ENCODE measurements around the gene OSBPL8.
A peak's percentile ranks its signal among the peaks of the same experiment; 100 is the strongest.
"Not testable (repeated sequence)": the region's sequence is repeated elsewhere in the genome, so short reads cannot be mapped to it uniquely, and the experiment has no call there.

The OSBPL8 gene

GRCh38 chr12:76346236-76346635, 213.3 kb downstream of the OSBPL8 start:
- DNase-seq, result no peak

- DNase-seq, result no peak
These were observed 214.0 kb downstream of the OSBPL8 start for GRCh38 chr12:76345569-76345968.

DNA sequence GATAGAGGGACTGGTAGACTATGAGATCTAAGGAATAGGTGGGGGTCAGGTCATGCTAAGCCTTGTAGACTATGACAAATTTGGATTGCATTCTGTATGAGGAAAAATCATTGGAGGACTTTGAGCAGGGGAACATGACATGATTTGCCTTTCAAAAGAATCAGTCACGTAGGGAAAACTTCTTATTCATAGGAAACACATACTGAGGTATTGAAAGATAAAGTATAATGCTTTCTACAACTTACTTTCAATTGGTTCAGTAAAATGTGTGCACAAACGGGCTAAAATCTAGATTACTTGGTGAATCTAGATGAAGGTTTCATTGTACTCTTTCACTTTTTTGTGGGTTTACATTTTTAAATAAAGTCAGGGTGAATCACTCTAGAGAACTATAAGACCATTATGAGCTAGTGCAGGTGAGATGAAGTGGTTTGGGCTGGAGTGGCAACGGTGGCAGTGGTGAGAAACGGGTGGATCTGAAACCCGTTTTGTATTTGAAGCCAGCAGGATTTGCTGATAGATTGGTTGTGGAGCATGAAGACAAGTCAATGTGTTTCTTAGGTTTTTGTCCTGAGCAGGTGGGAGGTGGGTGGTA, 218.0 kb downstream of the OSBPL8 start:
- DNase-seq, result no peak

DNA sequence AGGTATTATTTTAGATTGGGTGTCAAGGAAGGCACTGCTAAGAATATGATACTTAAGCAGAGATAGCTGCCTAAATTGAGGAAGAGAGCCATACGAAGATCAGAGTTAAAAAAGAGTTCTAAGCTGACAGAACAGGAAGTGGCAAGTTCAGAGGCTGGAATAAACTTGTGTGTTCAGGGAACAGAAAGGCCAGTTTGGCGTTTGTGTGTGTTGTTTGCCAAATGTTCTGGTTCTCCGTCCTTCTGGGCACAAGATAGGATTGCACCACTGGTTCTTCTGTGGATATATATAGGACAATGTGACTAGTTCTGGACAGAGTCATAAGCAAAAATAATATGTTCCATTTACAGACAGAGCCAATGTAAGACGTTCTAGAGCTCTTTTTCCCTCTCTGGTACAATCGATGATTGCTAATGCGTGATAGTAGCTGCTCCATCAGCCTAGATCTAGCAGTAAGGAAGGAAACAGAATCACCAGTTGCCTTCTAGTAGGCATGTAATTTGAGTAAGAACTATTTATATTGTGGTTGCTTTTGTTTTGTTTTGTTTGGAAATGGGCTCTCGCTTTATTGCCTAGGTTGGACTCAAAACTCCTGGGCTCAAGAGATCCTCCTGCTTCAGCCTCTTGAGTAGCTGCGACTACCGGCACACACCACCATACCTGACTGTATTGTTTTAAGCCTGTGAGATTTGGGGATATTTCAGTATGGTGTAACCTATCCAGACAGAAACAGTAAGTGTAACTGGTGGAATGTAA, 218.7 kb downstream of the OSBPL8 start:
- DNase-seq, result no peak

- DNase-seq, result peak in 1 of 2 experiments; percentile 59
These were observed 222.0 kb downstream of the OSBPL8 start for GRCh38 chr12:76337583-76337982.

- DNase-seq, result no peak
These were observed 227.0 kb downstream of the OSBPL8 start for GRCh38 chr12:76332606-76333005.

GRCh38 chr12:76329606-76330005, 230.0 kb downstream of the OSBPL8 start:
- DNase-seq, result no peak

DNA sequence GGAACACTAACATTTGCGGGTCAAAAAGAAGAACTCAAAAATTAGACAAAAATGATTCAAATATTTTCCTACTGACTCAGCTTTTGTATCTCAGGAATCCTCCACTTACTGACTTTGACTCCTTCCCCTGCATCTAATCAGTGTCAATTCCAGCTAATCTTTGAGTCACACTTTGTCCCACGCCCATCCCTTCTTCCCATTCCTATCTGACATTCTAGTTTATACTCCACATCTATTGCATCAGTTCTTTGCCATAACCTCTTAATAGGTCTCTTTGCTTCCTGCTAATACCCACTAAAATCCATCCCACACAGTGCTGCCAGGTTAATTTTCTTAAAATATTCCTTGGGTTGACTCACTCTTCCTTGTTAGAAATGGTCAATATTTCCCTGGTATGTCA, 230.4 kb downstream of the OSBPL8 start:
- DNase-seq, result peak; percentile 36 to 93

DNA sequence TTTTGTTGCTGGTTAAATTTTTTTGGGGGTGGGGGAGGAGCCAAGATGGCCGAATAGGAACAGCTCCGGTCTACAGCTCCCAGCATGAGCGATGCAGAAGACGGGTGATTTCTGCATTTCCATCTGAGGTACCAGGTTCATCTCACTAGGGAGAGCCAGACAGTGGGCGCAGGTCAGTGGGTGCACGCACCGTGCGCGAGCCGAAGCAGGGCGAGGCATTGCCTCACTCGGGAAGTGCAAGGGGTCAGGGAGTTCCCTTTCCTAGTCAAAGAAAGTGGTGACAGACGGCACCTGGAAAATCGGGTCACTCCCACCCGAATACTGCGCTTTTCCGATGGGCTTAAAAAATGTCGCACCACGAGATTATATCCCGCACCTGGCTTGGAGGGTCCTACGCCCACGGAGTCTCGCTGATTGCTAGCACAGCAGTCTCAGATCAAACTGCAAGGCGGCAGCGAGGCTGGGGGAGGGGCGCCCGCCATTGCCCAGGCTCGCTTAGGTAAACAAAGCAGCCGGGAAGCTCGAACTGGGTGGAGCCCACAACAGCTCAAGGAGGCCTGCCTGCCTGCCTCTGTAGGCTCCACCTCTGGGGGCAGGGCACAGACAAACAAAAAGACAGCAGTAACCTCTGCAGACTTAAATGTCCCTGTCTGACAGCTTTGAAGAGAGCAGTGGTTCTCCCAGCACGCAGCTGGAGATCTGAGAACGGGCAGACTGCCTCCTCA, 239.8 kb downstream of the OSBPL8 start:
- DNase-seq, result not testable (repeated sequence)

DNA sequence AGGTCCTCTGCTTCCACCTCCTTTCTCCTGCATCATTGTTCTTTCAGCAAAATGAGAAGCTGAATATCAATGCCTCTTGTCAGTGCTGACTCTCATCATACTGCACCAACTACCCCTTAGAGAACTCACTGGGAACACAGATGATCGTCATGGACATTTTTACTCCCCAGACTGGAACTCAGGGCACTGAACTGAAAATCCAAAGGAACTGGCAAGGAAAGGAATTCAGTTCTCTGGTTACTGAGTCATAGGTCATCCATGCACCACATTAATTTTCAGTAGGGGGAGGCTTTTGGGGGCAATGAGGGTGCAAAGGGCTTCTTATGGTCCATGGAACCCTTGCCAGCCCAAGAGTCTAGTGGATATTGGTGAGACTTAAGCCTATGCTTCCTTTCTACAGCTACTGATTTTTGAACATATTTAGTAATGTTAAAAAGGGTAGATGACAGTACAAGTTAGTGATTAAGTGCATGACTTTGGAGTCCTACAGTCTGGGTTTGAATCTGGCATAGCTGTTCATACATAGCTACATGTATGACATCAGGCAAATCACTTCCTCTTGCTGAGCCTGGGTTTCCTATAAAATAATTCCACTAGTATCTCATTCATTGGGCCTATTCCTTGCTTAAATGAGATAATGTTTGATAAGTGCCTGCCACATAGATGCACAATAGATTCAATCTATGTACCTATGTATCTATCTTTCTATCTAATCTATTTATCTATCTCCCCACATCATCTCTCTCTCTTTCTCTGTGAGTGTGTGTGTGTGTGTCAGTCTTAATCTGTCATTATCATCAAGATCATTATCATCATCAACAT, 240.6 kb downstream of the OSBPL8 start:
- no peak for DNase-seq

- no peak for DNase-seq
These were observed 241.6 kb downstream of the OSBPL8 start for GRCh38 chr12:76317976-76318375.

DNA sequence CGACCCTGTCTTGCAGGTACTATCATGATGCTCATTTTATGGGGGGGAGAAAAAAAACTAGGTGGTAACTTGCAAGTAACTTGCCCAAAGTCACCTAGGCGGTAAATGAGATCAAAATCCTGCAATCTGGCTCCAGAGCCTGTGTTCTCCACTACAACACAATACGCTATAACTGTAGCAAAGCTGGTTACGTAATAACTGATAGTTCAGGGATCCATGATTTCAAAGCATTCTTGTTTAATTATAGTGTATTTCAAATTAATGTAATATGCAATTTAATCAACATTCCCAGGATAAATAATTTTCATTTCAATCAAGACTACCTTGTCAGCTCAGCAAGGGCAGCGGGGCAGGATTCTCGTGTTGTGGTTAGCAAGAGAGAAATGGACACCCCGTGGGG, 243.1 kb downstream of the OSBPL8 start:
- DNase-seq, result no peak

GRCh38 chr12:76313299-76313698, 246.3 kb downstream of the OSBPL8 start:
- no peak for DNase-seq

- no peak for DNase-seq
These were observed 247.3 kb downstream of the OSBPL8 start for GRCh38 chr12:76312315-76312714.

DNA sequence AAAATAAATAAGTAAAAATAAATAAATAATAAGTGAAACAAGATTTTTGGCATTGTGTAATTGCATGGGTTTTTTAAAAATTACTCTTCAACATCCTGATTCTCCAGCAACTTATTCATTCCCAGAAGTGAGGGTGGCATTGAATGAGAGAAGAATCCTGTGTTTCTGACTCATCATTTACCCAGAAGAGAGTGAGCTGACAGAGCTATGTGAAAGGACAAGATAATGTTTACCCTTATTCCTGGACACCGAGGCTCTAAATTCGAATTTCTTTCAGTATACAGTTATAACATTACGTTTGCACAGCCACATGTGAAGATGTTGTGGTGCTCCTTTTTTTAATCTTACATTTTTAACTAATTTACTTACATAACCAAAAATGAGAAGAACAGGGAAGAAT, 247.8 kb downstream of the OSBPL8 start:
- DNase-seq, result no peak

- no peak for DNase-seq
These were observed 249.5 kb downstream of the OSBPL8 start for GRCh38 chr12:76310110-76310509.

DNA sequence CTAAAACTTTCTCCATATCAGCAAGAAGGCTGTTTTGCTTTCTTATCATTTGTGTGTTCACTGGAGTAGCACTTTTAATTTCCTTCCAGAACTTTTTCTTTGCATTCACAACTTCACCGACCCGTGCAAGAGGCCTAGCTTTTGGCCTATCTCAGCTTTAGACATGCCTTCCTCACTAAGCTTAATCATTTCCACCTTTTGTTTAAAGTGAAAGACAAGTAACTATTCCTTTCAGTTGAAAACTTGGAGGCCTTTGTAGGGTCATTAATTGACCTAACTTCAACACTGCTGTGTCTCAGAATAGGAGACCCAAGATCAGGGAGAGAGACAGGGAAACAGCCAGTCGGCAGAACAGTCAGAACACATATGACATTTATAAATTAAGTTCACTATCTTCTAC, 250.7 kb downstream of the OSBPL8 start:
- no peak for DNase-seq

DNA sequence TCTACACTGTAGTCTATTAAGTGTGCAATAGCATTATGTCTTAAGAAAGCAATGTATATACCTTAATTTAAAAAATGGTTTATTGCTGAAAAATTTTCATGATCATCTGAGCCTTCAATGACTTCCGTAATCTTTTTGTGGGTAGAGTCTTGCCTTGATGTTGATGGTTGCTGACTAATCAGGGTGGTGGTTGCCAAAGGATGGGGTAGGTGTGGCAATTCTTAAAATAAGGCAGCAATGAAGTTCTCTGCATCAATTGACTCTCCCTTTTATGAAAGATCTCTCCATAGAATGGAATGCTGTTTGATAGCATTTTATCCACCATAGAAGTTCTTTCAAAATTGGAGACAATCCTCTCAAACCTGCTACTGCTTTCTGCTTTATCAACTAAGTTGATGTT, 252.5 kb downstream of the OSBPL8 start:
- no peak for DNase-seq

GRCh38 chr12:76303989-76304460, 255.5 kb downstream of the OSBPL8 start:
- DNase-seq, result no peak

DNA sequence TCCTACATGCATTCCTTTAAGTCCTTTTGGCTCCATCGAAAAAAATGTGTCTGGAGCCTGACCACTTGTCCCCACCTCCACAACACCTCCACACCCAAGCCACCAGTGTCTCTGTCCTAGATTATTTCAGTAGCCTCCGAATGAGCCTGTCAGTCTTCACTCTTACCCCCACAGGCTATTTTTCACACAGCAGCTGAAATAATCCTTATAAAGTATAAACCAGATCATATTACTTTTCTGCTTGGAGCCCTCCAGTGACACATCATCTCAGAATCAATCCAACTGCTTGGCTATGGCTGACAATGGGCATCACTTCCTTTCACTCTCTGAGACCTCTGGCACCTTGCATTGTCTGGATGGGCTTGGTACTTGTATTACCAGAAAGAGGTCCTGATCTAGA, 256.2 kb downstream of the OSBPL8 start:
- DNase-seq, result no peak

Data from SW 1271 (cell line).